PC-9 (cell line): ENCODE measurements around the gene BLOC1S6. TPM values are rescaled to one million over a fixed set of nuclear protein-coding genes. Genes with fewer than 3 reads are reported as not detected.
A peak's percentile ranks its signal among the peaks of the same experiment; 100 is the strongest.

Experiments
- BruUV-seq: library from RNA; stranded (reverse); fragments of 400-500 nt; replicated peaks from 2 replicates; lab custom pipeline; 2021; lab: Mats Ljungman, UMichigan
- CTCF ChIA-PET: fragments of 300-600 bp; sonication (Branson Sonifier 250); formaldehyde crosslinking; loops from one replicate; lab custom pipeline; 2022; ENCODE audit warnings: antibody characterized with exemption; lab: Charles Lee
- POLR2A ChIA-PET: fragments of 300-600 bp; sonication (Branson Sonifier 250); formaldehyde crosslinking; loops from one replicate; lab custom pipeline; 2022; ENCODE audit warnings: antibody characterized with exemption; ENCODE audit not compliant: unreplicated experiment; lab: Charles Lee
- DNase-seq, 2 experiments: peaks; one replicate each; pipeline versions ENCODE4 v3.0.0 to v3.0.0-alpha.2; 2015 to 2022; ENCODE audit warnings: mixed read lengths in 1 of 2
- H2AFZ ChIP-seq: fragments of 200-600 bp; sonication (generic); 2 replicates; pipeline ENCODE4 v1.8.1; 2017; ENCODE audit warnings: antibody characterized with exemption
- H3F3A ChIP-seq: fragments of 200-600 bp; sonication (generic); 2 replicates; pipeline ENCODE4 v1.8.1; 2017; ENCODE audit warnings: antibody characterized with exemption, mild to moderate bottlenecking, low read depth; ENCODE audit not compliant: insufficient read depth
- H3K27ac ChIP-seq: fragments of 200-600 bp; sonication (generic); 2 replicates; pipeline ENCODE4 v1.6.1; 2016; ENCODE audit warnings: mixed run types
- H3K27me3 ChIP-seq: fragments of 200-600 bp; sonication (generic); 2 replicates; pipeline ENCODE4 v1.6.1; 2016; ENCODE audit warnings: low read depth, mixed run types; ENCODE audit not compliant: insufficient read depth
- H3K36me3 ChIP-seq: fragments of 200-600 bp; sonication (generic); 2 replicates; pipeline ENCODE4 v1.6.1; 2016; ENCODE audit warnings: low read depth, mixed run types
- H3K4me1 ChIP-seq: fragments of 200-600 bp; sonication (generic); replicated peaks from 2 replicates; pipeline ENCODE4 v1.6.1; 2016; ENCODE audit warnings: mixed run types; ENCODE audit not compliant: insufficient read depth
- H3K4me2 ChIP-seq: fragments of 200-600 bp; sonication (generic); 2 replicates; pipeline ENCODE4 v1.6.1; 2017; ENCODE audit warnings: mixed run types
- H3K4me3 ChIP-seq: fragments of 200-600 bp; sonication (generic); 2 replicates; pipeline ENCODE4 v1.6.1; 2016; ENCODE audit warnings: mixed run types
- H3K79me2 ChIP-seq: fragments of 200-600 bp; sonication (generic); 2 replicates; pipeline ENCODE4 v1.6.1; 2017; ENCODE audit warnings: low read depth, mixed run types
- H3K9me2 ChIP-seq: fragments of 200-600 bp; sonication (generic); 2 replicates; pipeline ENCODE4 v1.8.1; 2017; ENCODE audit warnings: mild to moderate bottlenecking; ENCODE audit not compliant: insufficient read depth
- H3K9me3 ChIP-seq: fragments of 200-600 bp; sonication (generic); 2 replicates; pipeline ENCODE4 v1.8.1; 2016; ENCODE audit warnings: low read depth; ENCODE audit not compliant: insufficient read depth
- H4K20me1 ChIP-seq: fragments of 200-600 bp; sonication (generic); 2 replicates; pipeline ENCODE4 v1.8.1; 2017; ENCODE audit not compliant: insufficient read depth
- EZH2 ChIP-seq: fragments of 200-600 bp; sonication (generic); IDR thresholded peaks from 2 replicates; pipeline ENCODE4 v1.8.0; 2017; ENCODE audit warnings: antibody characterized with exemption, low read depth
- intact Hi-C: fragments of 100-400 bp; cut with micrococcal nuclease; formaldehyde crosslinking; loops from one replicate; pipeline ENCODE4 v1.10.0; 2022; ENCODE audit not compliant: unreplicated experiment
- total RNA-seq: library from RNA; stranded (reverse); gene quantifications from 2 replicates; pipeline ENCODE4 v1.2.3, GENCODE V29; 2021
- TF ChIP-seq, protein P1 (sequence below): fragments of 200-600 bp; sonication (generic); conservative IDR thresholded peaks from 2 replicates; pipeline ENCODE4 v1.6.1; 2017; ENCODE audit warnings: mixed run types, antibody characterized with exemption, mild to moderate bottlenecking, moderate library complexity

BLOC1S6 gene
- total RNA-seq, 1 experiment from 2014 or later, result 22.7 TPM

DNA sequence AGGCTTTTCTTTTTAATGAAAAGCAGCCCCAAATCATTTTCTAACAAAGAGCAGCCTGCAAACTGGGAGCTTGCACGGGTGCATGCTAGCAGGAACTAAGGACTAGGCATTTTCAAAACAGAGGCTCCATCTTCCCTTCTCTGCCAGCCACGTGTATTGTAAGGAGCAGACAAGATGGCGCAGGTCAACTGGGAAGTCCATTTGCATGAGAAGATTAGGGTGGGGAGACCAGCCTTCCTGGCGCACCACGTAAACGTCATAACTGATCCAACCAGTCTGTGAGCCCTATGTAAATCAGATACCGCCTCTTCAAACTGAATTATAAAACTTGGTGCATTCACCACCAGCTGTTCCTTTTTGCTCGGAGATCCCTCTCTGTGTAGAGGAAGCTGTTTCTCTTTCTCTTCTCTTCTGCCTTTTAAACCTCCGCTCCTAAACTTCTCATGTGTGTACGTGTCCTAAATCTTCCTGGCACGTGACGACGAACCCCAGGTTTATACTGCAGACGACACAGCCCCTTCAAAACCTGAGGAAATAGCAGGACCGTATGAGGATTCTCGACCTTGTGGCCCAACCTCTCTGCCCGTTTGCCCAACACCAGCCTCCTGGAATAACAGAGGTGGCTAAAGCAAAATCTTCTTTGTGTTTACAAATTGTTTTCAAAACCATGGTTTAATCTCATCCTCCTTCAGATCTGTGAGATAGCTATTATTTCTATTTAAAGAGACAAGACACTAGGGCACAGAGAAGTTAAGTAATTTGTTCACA, 38.2 kb upstream of the BLOC1S6 start:
- POLR2A ChIA-PET, result no interaction called here
- BruUV-seq, result no TSS peak

DNA sequence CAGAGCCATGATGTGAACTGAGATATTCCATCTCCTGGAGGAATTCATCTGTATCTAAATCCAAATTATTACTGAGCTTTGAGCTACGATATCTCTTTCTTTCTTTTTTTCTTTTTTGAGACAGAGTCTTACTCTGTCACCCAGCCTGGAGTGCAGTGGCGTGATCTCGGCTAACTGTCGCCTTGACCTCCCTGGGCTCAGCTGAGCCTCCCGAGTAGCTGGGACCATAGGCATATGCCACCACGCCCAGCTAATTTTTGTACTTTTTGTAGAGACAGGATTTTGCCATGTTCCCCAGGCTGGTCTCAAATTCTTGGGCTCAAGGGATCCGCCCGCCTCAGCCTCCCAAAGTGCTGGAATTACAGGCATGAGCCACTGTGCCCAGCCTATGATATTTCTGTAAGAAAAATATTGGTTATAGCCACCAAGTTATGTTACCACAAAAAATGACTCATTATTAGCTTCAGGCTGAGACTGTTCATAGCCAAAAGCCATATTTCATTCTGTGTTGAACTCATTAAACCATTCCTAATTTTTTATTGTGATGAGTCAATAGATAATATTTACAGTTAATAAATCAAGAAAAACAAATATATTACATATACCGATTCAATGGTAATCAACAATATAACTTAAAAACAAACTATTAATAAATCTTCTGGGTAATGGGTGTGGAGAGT, 37.5 kb upstream of the BLOC1S6 start:
- no peaks in the 10 kb centered on the region for H3K79me2 ChIP-seq
- no peak overlapping the region for H3K4me3 ChIP-seq
- H3K9me2 ChIP-seq, result no peaks in the 10 kb centered on the region
- no peak overlapping the region for H3K27ac ChIP-seq
- no peaks in the 10 kb centered on the region for H3K27me3 ChIP-seq
- H3K4me2 ChIP-seq, result no peak overlapping the region
- H3K9me3 ChIP-seq, result no peaks in the 10 kb centered on the region
- ChIA-PET POLR2A (interaction anchor here (0.6 kb wide), 1 partner anchor 1123 kb away, joined by 5 read pairs; no protein-coding TSS in a partner anchor), CTCF (no interaction called here)
- peak in 1 of 2 experiments; percentile 52 for DNase-seq
- no peak overlapping the region for H2AFZ ChIP-seq
- no TSS peak for BruUV-seq
- TF ChIP-seq, protein P1, sequence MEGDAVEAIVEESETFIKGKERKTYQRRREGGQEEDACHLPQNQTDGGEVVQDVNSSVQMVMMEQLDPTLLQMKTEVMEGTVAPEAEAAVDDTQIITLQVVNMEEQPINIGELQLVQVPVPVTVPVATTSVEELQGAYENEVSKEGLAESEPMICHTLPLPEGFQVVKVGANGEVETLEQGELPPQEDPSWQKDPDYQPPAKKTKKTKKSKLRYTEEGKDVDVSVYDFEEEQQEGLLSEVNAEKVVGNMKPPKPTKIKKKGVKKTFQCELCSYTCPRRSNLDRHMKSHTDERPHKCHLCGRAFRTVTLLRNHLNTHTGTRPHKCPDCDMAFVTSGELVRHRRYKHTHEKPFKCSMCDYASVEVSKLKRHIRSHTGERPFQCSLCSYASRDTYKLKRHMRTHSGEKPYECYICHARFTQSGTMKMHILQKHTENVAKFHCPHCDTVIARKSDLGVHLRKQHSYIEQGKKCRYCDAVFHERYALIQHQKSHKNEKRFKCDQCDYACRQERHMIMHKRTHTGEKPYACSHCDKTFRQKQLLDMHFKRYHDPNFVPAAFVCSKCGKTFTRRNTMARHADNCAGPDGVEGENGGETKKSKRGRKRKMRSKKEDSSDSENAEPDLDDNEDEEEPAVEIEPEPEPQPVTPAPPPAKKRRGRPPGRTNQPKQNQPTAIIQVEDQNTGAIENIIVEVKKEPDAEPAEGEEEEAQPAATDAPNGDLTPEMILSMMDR, result no peak
- TF ChIP-seq EZH2, result no peak
- intact Hi-C loops, result no loop called here
- H3F3A ChIP-seq, result no peaks in the 10 kb centered on the region
- H4K20me1 ChIP-seq, result no peaks in the 10 kb centered on the region
- no peaks in the 10 kb centered on the region for H3K36me3 ChIP-seq
- H3K4me1 ChIP-seq, result no peaks in the 10 kb centered on the region

More for the DNA sequence above, 38.2 kb upstream of the BLOC1S6 start:
- DNase-seq, result no peak
- no peaks in the 10 kb centered on the region for H3K79me2 ChIP-seq
- no peak overlapping the region for H3K27ac ChIP-seq
- CTCF ChIA-PET, result no interaction called here
- no peaks in the 10 kb centered on the region for H3K9me3 ChIP-seq
- H3K4me3 ChIP-seq, result no peak overlapping the region
- no peaks in the 10 kb centered on the region for H3K4me1 ChIP-seq
- TF ChIP-seq, protein P1, result no peak
- no peak for TF ChIP-seq EZH2
- no peaks in the 10 kb centered on the region for H3F3A ChIP-seq
- no peak overlapping the region for H3K4me2 ChIP-seq
- intact Hi-C loops, result no loop called here
- no peaks in the 10 kb centered on the region for H3K27me3 ChIP-seq
- no peaks in the 10 kb centered on the region for H4K20me1 ChIP-seq
- H2AFZ ChIP-seq, result no peak overlapping the region
- no peaks in the 10 kb centered on the region for H3K36me3 ChIP-seq
- H3K9me2 ChIP-seq, result no peaks in the 10 kb centered on the region

DNA sequence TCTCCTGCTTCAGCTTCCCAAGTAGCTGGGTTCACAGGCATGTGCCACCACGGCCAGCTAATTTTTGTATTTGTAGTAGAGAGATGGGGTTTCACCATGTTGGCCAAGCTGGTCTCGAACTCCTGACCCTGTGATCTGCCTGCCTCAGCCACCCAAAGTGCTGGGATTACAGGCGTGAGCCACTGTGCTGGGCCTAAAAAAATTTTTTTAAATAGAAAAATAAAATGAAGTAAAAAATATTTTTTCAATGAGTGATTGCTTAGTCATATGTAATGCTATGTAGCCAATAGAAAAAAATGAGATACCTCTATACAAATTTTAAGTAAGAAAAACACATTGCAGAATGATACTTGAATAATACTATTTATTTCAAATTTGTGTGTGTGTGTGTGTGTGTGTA, 36.7 kb upstream of the BLOC1S6 start:
- ChIA-PET POLR2A (interaction anchor here (0.6 kb wide), 1 partner anchor 1124 kb away, joined by 5 read pairs; no protein-coding TSS in a partner anchor), CTCF (no interaction called here)
- no peaks in the 10 kb centered on the region for H3F3A ChIP-seq
- H4K20me1 ChIP-seq, result no peaks in the 10 kb centered on the region
- BruUV-seq, result no TSS peak
- H3K9me3 ChIP-seq, result no peaks in the 10 kb centered on the region
- TF ChIP-seq, protein P1, result no peak
- TF ChIP-seq EZH2, result no peak
- no peaks in the 10 kb centered on the region for H3K27me3 ChIP-seq
- no peak for DNase-seq
- H3K4me2 ChIP-seq, result no peak overlapping the region
- H3K27ac ChIP-seq, result no peak overlapping the region
- H3K9me2 ChIP-seq, result no peaks in the 10 kb centered on the region
- H2AFZ ChIP-seq, result no peak overlapping the region
- no peaks in the 10 kb centered on the region for H3K4me1 ChIP-seq
- H3K79me2 ChIP-seq, result no peaks in the 10 kb centered on the region
- intact Hi-C loops, result no loop called here
- no peak overlapping the region for H3K4me3 ChIP-seq
- H3K36me3 ChIP-seq, result no peaks in the 10 kb centered on the region
